Trophoblast cell (in vitro differentiated cells and primary cell): Measurements from ENCODE around the gene FAP.

Experiments
- DNase-seq, 2 donors: peaks; one replicate each; pipeline ENCODE4 v3.0.0-alpha.2; 2016
- H2AFZ ChIP-seq: 2 replicates; pipeline ENCODE4 v1.6.1; 2013; ENCODE audit warnings: low read length, moderate library complexity, mild to moderate bottlenecking; ENCODE audit not compliant: insufficient read depth, poor library complexity
- H2AK5ac ChIP-seq: 2 replicates; pipeline ENCODE4 v1.6.1; 2013; ENCODE audit warnings: mild to moderate bottlenecking, low read length
- H2BK120ac ChIP-seq: 2 replicates; pipeline ENCODE4 v1.6.1; 2013; ENCODE audit warnings: low read length, mild to moderate bottlenecking, moderate library complexity; ENCODE audit not compliant: insufficient read depth, poor library complexity
- H2BK12ac ChIP-seq: 2 replicates; pipeline ENCODE4 v1.6.1; 2013; ENCODE audit warnings: mild to moderate bottlenecking, low read length, moderate library complexity
- H2BK5ac ChIP-seq: 2 replicates; pipeline ENCODE4 v1.6.1; 2013; ENCODE audit warnings: low read length, low read depth, moderate library complexity, mild to moderate bottlenecking; ENCODE audit not compliant: poor library complexity
- H3K14ac ChIP-seq: 2 replicates; pipeline ENCODE4 v1.6.1; 2013; ENCODE audit warnings: mild to moderate bottlenecking, low read length
- H3K18ac ChIP-seq: 2 replicates; pipeline ENCODE4 v1.6.1; 2013; ENCODE audit warnings: mild to moderate bottlenecking, low read length
- H3K23ac ChIP-seq: 2 replicates; pipeline ENCODE4 v1.6.1; 2013; ENCODE audit warnings: low read length
- H3K27ac ChIP-seq: 2 replicates; pipeline ENCODE4 v1.5.1; 2013; ENCODE audit warnings: low read depth, mild to moderate bottlenecking, inconsistent platforms, low read length, moderate library complexity
- H3K27me3 ChIP-seq: 2 replicates; pipeline ENCODE4 v1.6.1; 2013; ENCODE audit warnings: inconsistent platforms, mild to moderate bottlenecking, low read length, moderate library complexity; ENCODE audit not compliant: insufficient read depth
- H3K36me3 ChIP-seq, 2 experiments: 1 replicate in 1 of 2; 2 replicates in 1 of 2; pipeline ENCODE4 v1.6.1; 2013; ENCODE audit warnings: low read length in 2 of 2, mild to moderate bottlenecking in 2 of 2, moderate library complexity in 1 of 2; ENCODE audit not compliant: insufficient read depth in 2 of 2, control insufficient read depth in 1 of 2
- H3K4ac ChIP-seq: 2 replicates; pipeline ENCODE4 v1.6.1; 2013; ENCODE audit warnings: low read depth, mild to moderate bottlenecking, low read length, moderate library complexity
- H3K4me1 ChIP-seq, 2 experiments: 1 replicate in 1 of 2; 2 replicates in 1 of 2; pipeline ENCODE4 v1.6.1; 2013; ENCODE audit warnings: low read length in 2 of 2, mild to moderate bottlenecking in 2 of 2, moderate library complexity in 1 of 2; ENCODE audit not compliant: insufficient read depth in 2 of 2, control insufficient read depth in 1 of 2
- H3K4me2 ChIP-seq: 2 replicates; pipeline ENCODE4 v1.6.1; 2013; ENCODE audit warnings: inconsistent platforms, mild to moderate bottlenecking, low read length, moderate library complexity
- H3K4me3 ChIP-seq: 2 replicates; pipeline ENCODE4 v1.5.1; 2013; ENCODE audit warnings: mild to moderate bottlenecking, low read depth, low read length, inconsistent platforms
- H3K79me1 ChIP-seq: one replicate; pipeline ENCODE4 v1.6.1; 2013; ENCODE audit warnings: low read length
- H3K79me2 ChIP-seq: 2 replicates; pipeline ENCODE4 v1.6.1; 2013; ENCODE audit warnings: low read length, mild to moderate bottlenecking; ENCODE audit not compliant: control insufficient read depth, insufficient read depth, poor library complexity
- H3K9ac ChIP-seq: 2 replicates; pipeline ENCODE4 v1.6.1; 2013; ENCODE audit warnings: mild to moderate bottlenecking, low read length
- H3K9me3 ChIP-seq: 2 replicates; pipeline ENCODE4 v1.6.1; 2013; ENCODE audit warnings: low read depth, mild to moderate bottlenecking, control low read depth, inconsistent platforms, low read length; ENCODE audit not compliant: insufficient read depth
- H4K12ac ChIP-seq: 2 replicates; pipeline ENCODE4 v1.6.1; 2013; ENCODE audit warnings: low read depth, mild to moderate bottlenecking, low read length, moderate library complexity
- H4K8ac ChIP-seq: 2 replicates; pipeline ENCODE4 v1.6.1; 2013; ENCODE audit warnings: low read depth, mild to moderate bottlenecking, low read length, moderate library complexity
- H4K91ac ChIP-seq: one replicate; pipeline ENCODE4 v1.6.1; 2013; ENCODE audit warnings: low read depth, mild to moderate bottlenecking, low read length, moderate library complexity
- WGBS: extraction: QIAGEN DNeasy Blood & Tissue Kit; methylation state at CpG from one replicate; pipeline ENCODE4 v1.1.7; 2013; ENCODE audit warnings: missing lambda C conversion rate; ENCODE audit not compliant: insufficient read length, insufficient coverage; ENCODE audit errors: extremely low coverage; 5-methylcytosine and 5-hydroxymethylcytosine counted together

FAP gene

GRCh38 chr2:162226836-162227235 is 16.4 kb downstream of the FAP start:
- H4K91ac ChIP-seq = peak overlapping the region; percentile 35
- H2AFZ ChIP-seq = no peak overlapping the region
- no peak overlapping the region for H3K4ac ChIP-seq
- no peak overlapping the region for H3K18ac ChIP-seq
- no peaks in the 10 kb centered on the region for H3K79me2 ChIP-seq
- peaks cover 2% of the 10 kb centered on the region for H3K79me1 ChIP-seq
- no peaks in the 10 kb centered on the region for H3K36me3 ChIP-seq
- H3K4me1 ChIP-seq = peaks cover 0 to 1% of the 10 kb centered on the region in 2 experiments
- no peak for DNase-seq
- H3K23ac ChIP-seq = no peak overlapping the region
- no peaks in the 10 kb centered on the region for H3K27me3 ChIP-seq
- H2BK5ac ChIP-seq = no peak overlapping the region
- H4K12ac ChIP-seq = no peak overlapping the region
- H4K8ac ChIP-seq = no peak overlapping the region
- H2BK12ac ChIP-seq = no peak overlapping the region
- no peak overlapping the region for H3K4me2 ChIP-seq
- no peak overlapping the region for H3K27ac ChIP-seq
- no peaks in the 10 kb centered on the region for H3K9me3 ChIP-seq
- H2BK120ac ChIP-seq = no peak overlapping the region
- no peak overlapping the region for H3K9ac ChIP-seq
- no peak overlapping the region for H3K4me3 ChIP-seq
- H3K14ac ChIP-seq = no peak overlapping the region
- no peak overlapping the region for H2AK5ac ChIP-seq

GRCh38 chr2:162221064-162221463 is 22.2 kb downstream of the FAP start:
- no peak overlapping the region for H3K4ac ChIP-seq
- H2AK5ac ChIP-seq = no peak overlapping the region
- no CpG with 5 or more reads among the region's 11 CpGs for WGBS
- no peaks in the 10 kb centered on the region for H3K27me3 ChIP-seq
- H3K4me3 ChIP-seq = no peak overlapping the region
- H3K23ac ChIP-seq = no peak overlapping the region
- H3K27ac ChIP-seq = no peak overlapping the region
- peak overlapping the region; percentile 35 for H3K14ac ChIP-seq
- no peak overlapping the region for H3K18ac ChIP-seq
- peak overlapping the region; percentile 83 for H2BK12ac ChIP-seq
- H4K91ac ChIP-seq = peak overlapping the region; percentile 32
- H4K8ac ChIP-seq = peak overlapping the region; percentile 54
- peak; percentile 65 to 87 for DNase-seq
- H3K9ac ChIP-seq = no peak overlapping the region
- H3K79me2 ChIP-seq = no peaks in the 10 kb centered on the region
- no peaks in the 10 kb centered on the region for H3K4me1 ChIP-seq
- H3K79me1 ChIP-seq = peaks cover 2% of the 10 kb centered on the region
- H3K36me3 ChIP-seq = no peaks in the 10 kb centered on the region
- no peak overlapping the region for H4K12ac ChIP-seq
- peak overlapping the region; percentile 37 for H2AFZ ChIP-seq
- H2BK120ac ChIP-seq = peak overlapping the region; percentile 93
- H3K4me2 ChIP-seq = no peak overlapping the region
- H3K9me3 ChIP-seq = no peaks in the 10 kb centered on the region
- no peak overlapping the region for H2BK5ac ChIP-seq

GRCh38 chr2:162220368-162220767 is 22.9 kb downstream of the FAP start:
- no peaks in the 10 kb centered on the region for H3K27me3 ChIP-seq
- no peak overlapping the region for H3K4me3 ChIP-seq
- no peak overlapping the region for H3K4me2 ChIP-seq
- no peaks in the 10 kb centered on the region for H3K4me1 ChIP-seq
- no peak overlapping the region for H3K14ac ChIP-seq
- H3K36me3 ChIP-seq = no peaks in the 10 kb centered on the region
- no peak overlapping the region for H2AK5ac ChIP-seq
- H2BK5ac ChIP-seq = no peak overlapping the region
- H3K9ac ChIP-seq = no peak overlapping the region
- H4K12ac ChIP-seq = no peak overlapping the region
- no CpG with 5 or more reads among the region's 1 CpG for WGBS
- H3K18ac ChIP-seq = no peak overlapping the region
- no peak overlapping the region for H2BK12ac ChIP-seq
- H3K4ac ChIP-seq = no peak overlapping the region
- no peaks in the 10 kb centered on the region for H3K79me2 ChIP-seq
- H3K9me3 ChIP-seq = no peaks in the 10 kb centered on the region
- no peak overlapping the region for H3K27ac ChIP-seq
- H3K79me1 ChIP-seq = peaks cover 2% of the 10 kb centered on the region
- H2BK120ac ChIP-seq = no peak overlapping the region
- H3K23ac ChIP-seq = no peak overlapping the region
- no peak for DNase-seq
- H4K8ac ChIP-seq = no peak overlapping the region
- H4K91ac ChIP-seq = no peak overlapping the region
- H2AFZ ChIP-seq = no peak overlapping the region

GRCh38 chr2:162219426-162219825 is 23.8 kb downstream of the FAP start:
- Histone ChIP-seq H3K79me1 (peaks cover 2% of the 10 kb centered on the region), H2BK5ac (no peak overlapping the region)

More at GRCh38 chr2:162219426-162219825, 23.8 kb downstream of the FAP start:
- Histone ChIP-seq H4K8ac (no peak overlapping the region), H3K4me2 (no peak overlapping the region), H3K23ac (no peak overlapping the region), H3K27me3 (no peaks in the 10 kb centered on the region), H3K4ac (no peak overlapping the region), H2AK5ac (no peak overlapping the region), H4K12ac (no peak overlapping the region), H3K27ac (no peak overlapping the region), H3K4me3 (no peak overlapping the region), H3K79me2 (no peaks in the 10 kb centered on the region), H3K18ac (no peak overlapping the region), H3K4me1 (no peaks in the 10 kb centered on the region), H4K91ac (no peak overlapping the region), H2BK120ac (no peak overlapping the region), H2AFZ (no peak overlapping the region), H3K36me3 (no peaks in the 10 kb centered on the region), H3K9me3 (no peaks in the 10 kb centered on the region), H3K9ac (no peak overlapping the region), H3K14ac (no peak overlapping the region), H2BK12ac (no peak overlapping the region)
- no CpG with 5 or more reads among the region's 4 CpGs for WGBS
- no peak for DNase-seq
